ENCODE data around the gene FRRS1. TPM values are rescaled to one million over a fixed set of nuclear protein-coding genes. Genes with fewer than 3 reads are reported as not detected.

Gene FRRS1
- total and polyA plus RNA-seq, 2 experiments from 2014 or later = 0.34 to 6.8 TPM

DNA sequence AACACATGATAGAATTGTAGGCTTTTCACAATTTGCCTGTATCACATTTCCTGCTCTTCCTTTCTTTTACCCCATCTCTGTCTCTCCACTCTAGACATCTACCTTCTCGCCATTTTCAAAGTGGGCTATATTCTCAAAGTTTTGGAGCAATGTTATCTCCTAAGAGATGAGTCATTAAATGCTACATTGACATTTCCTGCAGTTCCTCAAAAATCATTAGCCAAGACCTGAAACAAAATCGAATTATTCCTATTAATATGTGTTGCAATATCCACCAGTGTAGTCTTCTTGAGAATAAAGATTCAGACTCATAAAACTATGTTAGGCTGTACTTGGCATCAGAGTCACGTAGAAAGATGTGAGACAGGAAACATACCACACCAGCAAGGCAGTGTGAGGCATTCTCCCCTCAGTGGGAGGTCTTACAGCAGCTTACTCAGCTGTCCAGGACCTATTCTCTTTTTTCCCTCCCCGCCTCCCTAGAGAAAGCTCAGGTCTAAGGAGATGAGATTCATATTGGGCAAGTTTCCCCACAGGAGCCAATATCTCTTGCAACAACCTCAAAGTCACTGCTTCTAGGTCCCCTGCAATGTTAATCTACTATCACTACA is 38.8 kb downstream of the FRRS1 start:
- TF ChIP-seq, protein P1, sequence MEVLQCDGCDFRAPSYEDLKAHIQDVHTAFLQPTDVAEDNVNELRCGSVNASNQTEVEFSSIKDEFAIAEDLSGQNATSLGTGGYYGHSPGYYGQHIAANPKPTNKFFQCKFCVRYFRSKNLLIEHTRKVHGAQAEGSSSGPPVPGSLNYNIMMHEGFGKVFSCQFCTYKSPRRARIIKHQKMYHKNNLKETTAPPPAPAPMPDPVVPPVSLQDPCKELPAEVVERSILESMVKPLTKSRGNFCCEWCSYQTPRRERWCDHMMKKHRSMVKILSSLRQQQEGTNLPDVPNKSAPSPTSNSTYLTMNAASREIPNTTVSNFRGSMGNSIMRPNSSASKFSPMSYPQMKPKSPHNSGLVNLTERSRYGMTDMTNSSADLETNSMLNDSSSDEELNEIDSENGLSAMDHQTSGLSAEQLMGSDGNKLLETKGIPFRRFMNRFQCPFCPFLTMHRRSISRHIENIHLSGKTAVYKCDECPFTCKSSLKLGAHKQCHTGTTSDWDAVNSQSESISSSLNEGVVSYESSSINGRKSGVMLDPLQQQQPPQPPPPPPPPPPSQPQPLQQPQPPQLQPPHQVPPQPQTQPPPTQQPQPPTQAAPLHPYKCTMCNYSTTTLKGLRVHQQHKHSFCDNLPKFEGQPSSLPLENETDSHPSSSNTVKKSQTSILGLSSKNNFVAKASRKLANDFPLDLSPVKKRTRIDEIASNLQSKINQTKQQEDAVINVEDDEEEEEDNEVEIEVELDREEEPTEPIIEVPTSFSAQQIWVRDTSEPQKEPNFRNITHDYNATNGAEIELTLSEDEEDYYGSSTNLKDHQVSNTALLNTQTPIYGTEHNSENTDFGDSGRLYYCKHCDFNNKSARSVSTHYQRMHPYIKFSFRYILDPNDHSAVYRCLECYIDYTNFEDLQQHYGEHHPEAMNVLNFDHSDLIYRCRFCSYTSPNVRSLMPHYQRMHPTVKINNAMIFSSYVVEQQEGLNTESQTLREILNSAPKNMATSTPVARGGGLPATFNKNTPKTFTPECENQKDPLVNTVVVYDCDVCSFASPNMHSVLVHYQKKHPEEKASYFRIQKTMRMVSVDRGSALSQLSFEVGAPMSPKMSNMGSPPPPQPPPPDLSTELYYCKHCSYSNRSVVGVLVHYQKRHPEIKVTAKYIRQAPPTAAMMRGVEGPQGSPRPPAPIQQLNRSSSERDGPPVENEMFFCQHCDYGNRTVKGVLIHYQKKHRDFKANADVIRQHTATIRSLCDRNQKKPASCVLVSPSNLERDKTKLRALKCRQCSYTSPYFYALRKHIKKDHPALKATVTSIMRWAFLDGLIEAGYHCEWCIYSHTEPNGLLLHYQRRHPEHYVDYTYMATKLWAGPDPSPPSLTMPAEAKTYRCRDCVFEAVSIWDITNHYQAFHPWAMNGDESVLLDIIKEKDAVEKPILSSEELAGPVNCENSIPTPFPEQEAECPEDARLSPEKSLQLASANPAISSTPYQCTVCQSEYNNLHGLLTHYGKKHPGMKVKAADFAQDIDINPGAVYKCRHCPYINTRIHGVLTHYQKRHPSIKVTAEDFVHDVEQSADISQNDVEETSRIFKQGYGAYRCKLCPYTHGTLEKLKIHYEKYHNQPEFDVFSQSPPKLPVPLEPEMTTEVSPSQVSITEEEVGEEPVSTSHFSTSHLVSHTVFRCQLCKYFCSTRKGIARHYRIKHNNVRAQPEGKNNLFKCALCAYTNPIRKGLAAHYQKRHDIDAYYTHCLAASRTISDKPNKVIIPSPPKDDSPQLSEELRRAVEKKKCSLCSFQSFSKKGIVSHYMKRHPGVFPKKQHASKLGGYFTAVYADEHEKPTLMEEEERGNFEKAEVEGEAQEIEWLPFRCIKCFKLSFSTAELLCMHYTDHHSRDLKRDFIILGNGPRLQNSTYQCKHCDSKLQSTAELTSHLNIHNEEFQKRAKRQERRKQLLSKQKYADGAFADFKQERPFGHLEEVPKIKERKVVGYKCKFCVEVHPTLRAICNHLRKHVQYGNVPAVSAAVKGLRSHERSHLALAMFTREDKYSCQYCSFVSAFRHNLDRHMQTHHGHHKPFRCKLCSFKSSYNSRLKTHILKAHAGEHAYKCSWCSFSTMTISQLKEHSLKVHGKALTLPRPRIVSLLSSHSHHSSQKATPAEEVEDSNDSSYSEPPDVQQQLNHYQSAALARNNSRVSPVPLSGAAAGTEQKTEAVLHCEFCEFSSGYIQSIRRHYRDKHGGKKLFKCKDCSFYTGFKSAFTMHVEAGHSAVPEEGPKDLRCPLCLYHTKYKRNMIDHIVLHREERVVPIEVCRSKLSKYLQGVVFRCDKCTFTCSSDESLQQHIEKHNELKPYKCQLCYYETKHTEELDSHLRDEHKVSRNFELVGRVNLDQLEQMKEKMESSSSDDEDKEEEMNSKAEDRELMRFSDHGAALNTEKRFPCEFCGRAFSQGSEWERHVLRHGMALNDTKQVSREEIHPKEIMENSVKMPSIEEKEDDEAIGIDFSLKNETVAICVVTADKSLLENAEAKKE (CRISPR knock-in tag; IDR thresholded peaks at IDR 0.05) = peak; percentile 42; the same call in 1 of the 2 replicates
- TF ChIP-seq, protein P2, sequence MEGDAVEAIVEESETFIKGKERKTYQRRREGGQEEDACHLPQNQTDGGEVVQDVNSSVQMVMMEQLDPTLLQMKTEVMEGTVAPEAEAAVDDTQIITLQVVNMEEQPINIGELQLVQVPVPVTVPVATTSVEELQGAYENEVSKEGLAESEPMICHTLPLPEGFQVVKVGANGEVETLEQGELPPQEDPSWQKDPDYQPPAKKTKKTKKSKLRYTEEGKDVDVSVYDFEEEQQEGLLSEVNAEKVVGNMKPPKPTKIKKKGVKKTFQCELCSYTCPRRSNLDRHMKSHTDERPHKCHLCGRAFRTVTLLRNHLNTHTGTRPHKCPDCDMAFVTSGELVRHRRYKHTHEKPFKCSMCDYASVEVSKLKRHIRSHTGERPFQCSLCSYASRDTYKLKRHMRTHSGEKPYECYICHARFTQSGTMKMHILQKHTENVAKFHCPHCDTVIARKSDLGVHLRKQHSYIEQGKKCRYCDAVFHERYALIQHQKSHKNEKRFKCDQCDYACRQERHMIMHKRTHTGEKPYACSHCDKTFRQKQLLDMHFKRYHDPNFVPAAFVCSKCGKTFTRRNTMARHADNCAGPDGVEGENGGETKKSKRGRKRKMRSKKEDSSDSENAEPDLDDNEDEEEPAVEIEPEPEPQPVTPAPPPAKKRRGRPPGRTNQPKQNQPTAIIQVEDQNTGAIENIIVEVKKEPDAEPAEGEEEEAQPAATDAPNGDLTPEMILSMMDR (conservative IDR thresholded peaks at IDR 0.05; ENCODE audit: low read depth in 2 of 2) = no peak
- TF ChIP-seq ZNF114 (CRISPR knock-in tag; IDR thresholded peaks at IDR 0.05) = no peak
- 0 out of 2 replicates have a peak, but pooled peaks have one; percentile 15 for TF ChIP-seq NANOG (IDR thresholded peaks at IDR 0.05; ENCODE audit: borderline replicate concordance)
- TF ChIP-seq CREB1 (CRISPR knock-in tag; IDR thresholded peaks at IDR 0.05; ENCODE audit: low read depth) = no peak
- Histone ChIP-seq H3K27me3 (ENCODE audit: insufficient read depth) (no peaks in the 10 kb centered on the region), H3K4me2 (no peak overlapping the region), H3K4me1 (ENCODE audit: insufficient read depth) (peaks cover 7% of the 10 kb centered on the region), H3F3A (replicated peaks; ENCODE audit: low read depth) (no peaks in the 10 kb centered on the region), H3K27ac (ENCODE audit: low read depth) (no peak overlapping the region), H3K36me3 (ENCODE audit: insufficient read depth) (no peaks in the 10 kb centered on the region), H3K9me2 (ENCODE audit: insufficient read depth) (no peaks in the 10 kb centered on the region), H3K79me2 (replicated peaks; ENCODE audit: insufficient read depth) (no peaks in the 10 kb centered on the region), H3K4me3 (no peak overlapping the region), H4K20me1 (replicated peaks; ENCODE audit: insufficient read depth) (no peaks in the 10 kb centered on the region), H2AFZ (no peak overlapping the region)
- DNase-seq (ENCODE audit: low spot score) (peak; percentile 64), ATAC-seq (peak; percentile 86)
- no peaks in the 10 kb centered on the region for H3K36me3 Mint-ChIP-seq (ENCODE audit: low read depth)
- H3K27me3 Mint-ChIP-seq (ENCODE audit: insufficient read depth, low read depth, poor library complexity) = no peaks in the 10 kb centered on the region
- 0 out of 2 replicates have a peak overlapping the region, but pooled peaks have one; percentile 16 for H3K27ac Mint-ChIP-seq
- H3K4me3 Mint-ChIP-seq = no peak overlapping the region
- no peaks in the 10 kb centered on the region for H3K9me3 Mint-ChIP-seq
- H3K4me1 Mint-ChIP-seq = peaks cover 25% of the 10 kb centered on the region
